Measurements from ENCODE around the gene VSTM2B. TPM values are rescaled to one million over a fixed set of nuclear protein-coding genes. Genes with fewer than 3 reads are reported as not detected.

VSTM2B gene
- total RNA-seq, 1 experiment from 2014 or later, result 0.31 TPM

DNA sequence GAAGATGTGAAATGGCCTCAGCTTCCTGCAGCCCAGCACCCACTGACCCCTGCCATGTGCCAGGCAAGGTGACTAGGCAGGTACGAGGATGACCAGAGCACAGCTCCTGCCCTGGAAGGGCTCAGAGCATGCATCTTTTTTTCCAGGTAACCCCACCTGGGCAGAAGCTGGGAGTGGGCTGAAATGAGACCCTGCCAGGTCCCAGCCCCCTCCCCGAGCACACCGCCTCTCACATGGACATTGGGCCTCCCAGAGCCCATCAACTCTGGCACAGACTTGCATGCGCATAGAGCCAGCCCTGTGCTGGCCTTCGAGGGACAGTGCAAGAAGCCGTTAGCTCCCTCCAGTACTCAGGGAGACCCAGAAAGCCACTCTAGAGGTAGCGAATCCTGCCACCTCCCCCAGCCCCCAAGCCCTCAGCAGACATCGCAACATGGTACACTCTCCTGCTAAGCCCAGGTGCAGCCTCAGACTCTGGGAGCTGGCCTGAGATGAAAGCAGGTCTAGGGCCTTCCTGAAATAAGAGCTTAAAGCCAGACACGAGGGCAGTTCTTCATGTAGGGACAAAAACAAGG is 8.9 kb upstream of the VSTM2B start:
- Histone ChIP-seq H3K23ac (ENCODE audit: insufficient read length, low read depth, low read length) (no peak overlapping the region), H4K5ac (ENCODE audit: insufficient read length, low read depth, low read length) (no peak overlapping the region), H2AK5ac (ENCODE audit: insufficient read length, low read length) (no peak overlapping the region), H3K9me3 (ENCODE audit: control insufficient read depth, low read depth, low read length) (no peaks in the 10 kb centered on the region), H3K56ac (ENCODE audit: insufficient read length, low read depth, low read length) (no peak overlapping the region), H2BK12ac (ENCODE audit: insufficient read length, low read depth, low read length) (no peak overlapping the region), H3K14ac (ENCODE audit: insufficient read depth, low read length) (no peak overlapping the region; the same call in 1 of the 2 replicates), H3K27me3 (ENCODE audit: insufficient read depth, low read length) (peaks cover 3% of the 10 kb centered on the region; the same call in 1 of the 2 replicates), H3K27ac (ENCODE audit: insufficient read length, low read depth, low read length) (no peak overlapping the region), H3K4me2 (ENCODE audit: insufficient read depth, insufficient read length, low read length) (no peak overlapping the region), H3K79me2 (ENCODE audit: insufficient read depth, low read length) (no peaks in the 10 kb centered on the region), H2AFZ (ENCODE audit: low read length) (no peak overlapping the region), H2BK5ac (ENCODE audit: insufficient read length, low read length) (no peak overlapping the region), H3T11ph (ENCODE audit: low read length) (no peak overlapping the region), H4K91ac (ENCODE audit: insufficient read length, low read depth, low read length) (no peak overlapping the region), H3K4me1 (ENCODE audit: insufficient read depth, low read length) (no peaks in the 10 kb centered on the region), H4K8ac (replicated peaks; ENCODE audit: insufficient read length, low read depth, low read length) (no peak overlapping the region), H2BK20ac (ENCODE audit: low read depth, low read length, poor library complexity, severe bottlenecking) (no peak overlapping the region), H2BK120ac (ENCODE audit: low read depth, low read length, poor library complexity, severe bottlenecking) (no peak overlapping the region), H2BK15ac (ENCODE audit: low read depth, low read length) (no peak overlapping the region), H3K18ac (ENCODE audit: insufficient read length, low read depth, low read length) (no peak overlapping the region), H4K20me1 (ENCODE audit: control insufficient read depth, insufficient read depth, insufficient read length) (no peaks in the 10 kb centered on the region), H3K79me1 (ENCODE audit: insufficient read depth, low read depth, low read length, poor library complexity, severe bottlenecking) (no peaks in the 10 kb centered on the region), H3K4ac (ENCODE audit: low read depth, low read length) (no peak overlapping the region), H3K23me2 (ENCODE audit: insufficient read length, low read depth, low read length, poor library complexity, severe bottlenecking) (no peaks in the 10 kb centered on the region), H3K9ac (ENCODE audit: extremely low read depth, insufficient read length, low read length) (no peak overlapping the region)
- Mint-ChIP-seq H3K9me3 (no peaks in the 10 kb centered on the region; a peak in 1 of 5 replicates), H3K4me3 (no peak overlapping the region), H3K27ac (no peak overlapping the region), H3K4me1 (0 out of 4 replicates have a peak, but pooled peaks cover 0 to 2% of the 10 kb centered on the region in 2 experiments), H3K27me3 (ENCODE audit: low read depth) (peaks cover 64% of the 10 kb centered on the region), H3K36me3 (ENCODE audit: insufficient read depth in 1 of 3, low read depth in 3 of 3) (no peaks in the 10 kb centered on the region)
- TF ChIP-seq CTCF (conservative IDR thresholded peaks at IDR 0.05), result no peak
- DNase-seq, result no peak
- WGBS (ENCODE audit: extremely low coverage, insufficient read length, low lambda C conversion rate), result no CpG with 5 or more reads among the region's 9 CpGs
